HG02623 (cell line): ENCODE results near the gene RUFY3.
"Not testable (repeated sequence)": the region's sequence is repeated elsewhere in the genome, so short reads cannot be mapped to it uniquely, and the experiment has no call there.

Experiments used
- ATAC-seq: cut with Tn5 transposase; IDR thresholded peaks from one replicate; pipeline ENCODE4 v1.9.1; 2021; ENCODE audit warnings: moderate library complexity; ENCODE audit not compliant: unreplicated experiment

Gene RUFY3

DNA sequence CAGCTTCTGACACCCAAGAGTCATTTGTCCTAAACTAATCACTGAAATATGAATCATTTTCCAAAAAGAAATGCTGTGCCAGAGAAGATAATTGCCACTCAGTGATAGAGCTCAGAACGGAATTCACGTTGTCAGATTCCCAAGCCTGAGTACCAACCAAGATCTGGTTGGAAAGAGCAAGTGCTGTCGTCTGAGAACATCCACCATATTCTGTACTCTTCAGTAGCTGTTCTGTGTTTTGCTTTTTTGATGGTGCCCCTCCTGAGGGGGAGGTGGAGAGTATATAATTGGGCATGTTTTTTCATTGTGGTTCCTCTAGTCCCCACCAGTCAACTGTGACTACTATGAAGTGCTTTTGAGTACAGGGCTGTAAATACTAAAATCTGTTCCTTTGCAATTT is 13.2 kb downstream of the RUFY3 start:
- ATAC-seq, result peak; percentile 0

DNA sequence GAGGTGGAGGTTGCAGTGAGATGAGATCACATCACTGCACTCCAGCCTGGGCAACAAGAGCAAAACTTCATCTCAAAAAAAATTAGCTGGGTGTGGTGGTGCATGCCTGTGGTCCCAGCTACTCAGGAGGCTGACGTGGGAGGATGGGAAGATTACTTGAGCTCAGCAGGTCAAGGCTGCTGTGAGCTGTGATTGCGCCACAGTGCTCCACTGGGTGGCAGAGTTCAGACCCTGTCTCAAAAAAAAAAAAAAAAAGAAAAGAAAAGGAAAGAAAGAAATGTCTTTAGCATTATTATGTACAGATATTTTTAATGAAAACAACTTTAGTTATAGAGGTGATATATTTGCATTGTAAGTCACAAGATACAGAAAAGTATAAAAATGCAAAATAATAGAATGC is 14.2 kb downstream of the RUFY3 start:
- not testable (repeated sequence) for ATAC-seq

DNA sequence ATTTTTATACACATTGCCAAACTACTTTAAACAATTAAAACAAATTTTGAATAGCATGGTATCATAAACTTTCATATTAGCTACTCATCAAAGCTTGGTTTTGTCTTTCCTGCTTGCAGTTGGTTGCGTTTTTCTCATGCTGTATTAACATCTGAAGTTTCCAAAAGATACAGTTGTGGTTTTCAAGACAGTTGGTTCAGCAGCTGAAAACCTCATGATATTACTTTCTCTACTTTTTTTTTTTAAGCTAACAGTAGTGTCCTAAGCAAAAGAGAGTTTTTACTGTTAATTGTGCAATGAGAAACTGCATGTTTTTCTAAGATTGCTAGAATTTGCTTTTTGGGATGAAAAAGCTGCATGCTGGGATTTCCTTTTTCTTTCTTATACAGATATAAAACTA is 15.2 kb downstream of the RUFY3 start:
- no peak for ATAC-seq

DNA sequence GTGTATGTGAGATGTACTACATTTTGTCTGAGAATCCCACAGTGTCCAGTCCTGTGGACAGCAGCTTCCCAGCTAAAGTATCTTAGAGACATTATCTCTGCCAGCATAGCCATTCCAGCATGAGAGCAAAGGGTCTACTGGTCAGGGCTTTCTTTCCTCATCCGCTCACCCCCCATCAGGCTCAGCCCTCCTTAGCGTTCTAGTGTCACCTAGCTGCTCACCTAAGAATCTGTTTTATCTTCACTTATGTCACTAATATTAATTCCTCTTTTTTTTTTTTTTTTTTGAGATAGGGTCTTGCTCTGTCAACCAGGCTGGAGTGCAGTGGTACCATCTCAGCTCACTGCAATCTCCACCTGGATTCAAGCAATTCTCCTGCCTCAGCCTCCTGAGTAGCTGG is 15.6 kb downstream of the RUFY3 start:
- ATAC-seq, result no peak

DNA sequence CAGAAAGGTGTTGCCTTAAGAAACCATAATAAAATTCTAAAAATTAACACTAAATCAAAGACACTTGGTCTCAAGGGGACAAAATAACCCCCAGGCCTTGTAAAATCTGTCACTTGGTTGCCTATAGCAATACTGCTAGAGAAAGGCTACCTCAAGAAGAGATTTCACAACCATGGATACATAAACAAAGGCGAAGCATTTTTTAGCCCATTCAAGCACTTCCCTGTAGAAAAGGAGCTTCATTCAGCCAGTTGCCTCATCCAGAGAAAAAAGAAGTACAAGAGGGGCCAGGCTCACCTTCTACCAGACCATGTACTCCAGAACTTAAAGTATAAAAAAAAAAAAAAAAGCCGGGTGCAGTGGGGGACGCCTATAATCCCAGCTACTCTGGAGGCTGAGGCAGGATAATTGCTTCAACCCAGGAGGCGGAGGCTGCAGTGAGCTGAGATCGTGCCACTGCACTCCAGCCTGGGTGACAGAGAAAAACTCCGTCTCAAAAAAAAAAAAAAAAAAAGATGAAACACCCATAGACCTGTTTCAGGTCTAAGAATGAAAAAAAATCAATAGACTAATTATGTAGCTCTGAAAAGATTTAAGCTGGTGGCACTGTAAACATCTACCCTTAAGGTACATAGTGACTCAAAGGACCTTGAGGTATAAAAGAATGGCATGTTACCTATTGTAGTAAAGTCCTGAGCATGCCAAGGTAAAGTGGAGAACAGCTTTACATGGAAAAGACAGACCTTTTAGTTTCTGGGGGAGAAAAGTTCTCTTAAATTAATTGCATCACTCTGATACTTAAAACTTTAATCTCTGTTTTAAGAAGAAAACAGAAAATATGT is 18.0 kb downstream of the RUFY3 start:
- no peak for ATAC-seq

DNA sequence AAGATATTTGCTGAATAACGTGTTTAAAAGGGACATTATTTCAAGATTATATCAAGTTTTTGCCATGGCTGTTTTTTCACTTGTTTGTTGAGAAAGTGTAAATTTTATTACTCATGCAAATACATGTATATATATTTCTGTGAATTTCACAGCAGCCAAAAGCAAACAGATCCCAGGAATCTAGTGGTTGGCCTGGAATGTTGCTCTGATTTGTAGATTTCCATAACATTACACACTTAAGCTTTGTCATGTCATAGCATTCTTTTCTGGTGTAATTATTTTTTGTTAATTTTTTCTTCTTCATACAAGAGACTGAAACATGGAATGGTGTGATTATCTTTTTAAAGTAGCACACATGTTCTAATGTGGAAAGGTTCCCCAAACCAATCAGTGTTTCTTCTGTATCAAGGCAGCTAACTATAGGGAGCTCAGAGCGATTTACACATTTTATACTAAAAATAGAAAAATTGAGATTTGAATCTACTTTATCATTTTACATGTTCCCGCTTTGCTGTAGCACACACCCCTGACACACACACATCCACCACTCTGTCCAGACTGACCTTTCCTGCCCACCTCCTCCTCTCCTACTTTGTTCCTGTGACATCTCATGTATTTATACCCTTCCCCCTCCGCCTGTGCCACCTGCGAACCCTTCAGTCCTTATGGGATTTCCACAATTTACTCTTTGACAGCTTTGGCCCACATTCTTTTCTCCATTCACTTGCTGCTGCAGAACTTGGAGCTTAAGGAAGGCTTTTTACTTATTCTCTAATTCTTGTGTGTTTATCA is 20.3 kb downstream of the RUFY3 start:
- ATAC-seq, result no peak

DNA sequence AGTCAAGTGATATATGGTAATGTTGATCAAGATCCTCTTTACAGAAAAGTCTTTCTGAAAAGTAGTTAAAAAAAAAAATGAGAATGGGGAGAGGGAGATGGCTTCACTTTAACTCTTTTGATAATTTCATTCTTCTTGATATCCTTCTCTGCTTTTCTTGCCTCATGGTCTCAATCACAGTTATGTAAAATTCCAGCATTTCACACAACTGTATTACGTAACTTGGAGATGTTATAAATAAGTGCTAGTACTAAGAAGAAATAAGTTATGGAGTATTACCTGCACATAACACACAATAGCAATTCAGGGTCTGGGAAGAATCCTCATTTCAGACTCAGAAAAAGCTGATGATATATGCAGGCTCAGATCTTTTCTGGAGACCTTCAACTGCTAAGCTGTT is 22.0 kb downstream of the RUFY3 start:
- ATAC-seq, result no peak

DNA sequence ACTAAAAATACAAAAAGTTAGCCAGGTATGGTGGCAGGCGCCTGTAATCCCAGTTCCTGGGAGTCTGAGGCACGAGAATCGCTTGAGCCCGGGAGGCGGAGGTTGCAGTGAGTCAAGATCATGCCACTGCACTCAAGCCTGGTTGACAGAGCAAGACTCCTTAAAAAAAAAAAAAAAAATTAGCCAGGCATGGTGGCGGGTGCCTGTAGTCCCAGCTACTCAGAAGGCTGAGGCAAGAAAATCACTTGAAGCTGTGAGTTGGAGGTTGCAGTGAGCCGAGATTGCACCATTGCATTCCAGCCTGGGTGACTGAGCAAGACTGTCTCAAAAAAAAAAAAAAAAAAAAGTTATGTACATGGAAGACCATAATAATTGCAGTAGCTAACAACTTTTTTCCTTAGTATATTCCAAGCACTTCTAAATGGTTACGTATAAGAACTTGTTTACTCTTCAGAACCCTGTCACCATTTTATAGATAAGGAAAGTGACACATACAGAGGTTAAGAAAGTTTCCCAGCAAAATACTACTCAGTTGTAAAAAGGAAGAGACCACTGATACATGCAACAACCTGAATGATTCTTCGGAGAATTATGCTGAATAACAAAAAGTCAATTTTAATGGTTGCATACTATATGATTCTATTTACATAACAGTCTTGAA is 24.5 kb downstream of the RUFY3 start:
- no peak for ATAC-seq

DNA sequence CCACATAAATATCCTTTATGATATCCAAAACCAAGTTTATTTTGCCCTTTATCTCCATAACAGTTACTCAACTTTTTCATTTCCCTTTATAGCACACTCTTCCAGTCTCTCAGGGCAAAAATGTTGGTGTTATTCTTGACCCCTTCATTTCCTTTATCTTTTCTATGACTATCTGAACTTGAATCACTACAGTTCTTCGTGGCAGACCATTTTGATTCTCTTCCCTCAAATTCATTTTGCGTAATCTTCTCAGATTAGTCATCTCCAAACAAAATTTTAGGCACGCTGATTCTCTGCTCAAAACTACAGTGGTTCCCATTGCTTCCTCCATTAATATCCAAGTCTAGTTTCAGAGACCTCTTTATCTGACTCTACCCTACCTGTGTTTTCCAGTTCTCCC is 26.1 kb downstream of the RUFY3 start:
- no peak for ATAC-seq

DNA sequence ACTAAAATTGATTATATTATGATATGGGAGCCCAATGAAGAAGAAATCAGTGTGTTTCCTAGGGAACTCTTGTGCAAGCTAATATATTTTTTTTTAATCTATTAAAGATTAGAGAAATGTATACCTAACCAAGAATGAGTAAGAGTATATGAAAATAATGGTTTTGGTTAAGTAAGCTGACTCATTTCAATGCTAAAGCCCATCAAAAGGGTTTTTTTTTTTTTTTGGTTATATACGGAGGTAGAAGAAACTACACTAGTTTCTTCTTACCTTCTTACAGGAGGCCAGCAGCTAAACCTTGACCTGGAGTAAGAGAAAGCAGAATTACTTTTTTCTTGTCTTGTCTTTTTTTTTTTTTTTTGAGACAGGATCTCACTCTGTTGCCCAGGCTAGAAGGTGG is 27.5 kb downstream of the RUFY3 start:
- peak; percentile 61 for ATAC-seq

DNA sequence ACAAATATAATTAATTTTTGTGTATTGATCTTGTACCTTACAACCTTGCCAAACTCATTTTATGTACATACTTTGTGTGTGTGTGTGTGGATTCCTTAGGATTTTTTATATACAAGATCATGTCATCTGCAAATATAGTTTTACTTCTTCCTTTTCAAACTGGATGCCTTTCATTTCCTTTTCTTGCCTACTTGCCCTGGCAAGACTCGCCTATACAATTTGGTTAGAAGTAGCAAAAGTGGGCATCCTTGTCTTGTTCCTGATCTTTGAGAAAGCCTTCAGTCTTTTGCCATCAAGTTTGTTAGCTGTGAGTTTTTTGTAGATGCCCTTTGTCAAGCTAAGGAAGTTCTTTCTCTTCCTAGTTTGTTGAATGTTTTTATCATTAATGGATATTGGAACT is 30.5 kb downstream of the RUFY3 start:
- ATAC-seq, result no peak

DNA sequence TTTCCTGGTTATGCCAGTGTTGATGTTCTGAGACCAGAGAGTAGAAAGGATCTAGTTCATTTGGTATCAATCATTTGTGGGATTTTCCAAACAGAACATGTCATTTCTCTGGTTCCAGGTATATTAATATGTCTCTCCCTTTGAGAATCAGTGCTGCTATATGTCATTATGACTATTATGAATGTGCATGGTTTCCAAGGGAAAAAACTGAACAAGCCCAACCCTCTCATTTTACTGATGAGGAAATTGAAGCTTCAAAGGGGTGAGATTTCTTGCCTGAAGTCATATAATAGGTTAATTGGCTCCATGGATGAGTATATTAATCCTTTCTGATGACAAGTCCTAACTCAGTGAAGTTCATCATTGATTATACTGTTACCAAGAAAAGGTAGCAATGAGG is 31.9 kb downstream of the RUFY3 start:
- no peak for ATAC-seq

DNA sequence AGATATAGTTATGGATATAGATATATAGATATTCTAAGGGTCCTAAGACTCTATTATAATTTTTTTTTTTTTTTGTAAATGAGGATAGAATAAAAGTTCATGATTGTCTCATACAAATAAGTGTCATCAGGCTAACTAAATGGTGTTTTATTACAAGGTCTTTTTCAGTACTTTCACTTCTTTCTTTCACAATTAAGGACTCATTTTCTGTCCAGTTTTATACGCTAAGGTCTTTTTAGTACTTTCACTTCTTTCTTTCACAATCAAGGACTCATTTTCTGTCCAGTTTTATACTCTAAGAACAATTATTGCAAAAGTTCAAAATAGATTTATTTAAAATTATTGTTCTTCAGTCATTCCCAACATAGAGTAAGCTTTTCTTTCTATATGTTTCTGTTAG is 32.7 kb downstream of the RUFY3 start:
- peak; percentile 63 for ATAC-seq

DNA sequence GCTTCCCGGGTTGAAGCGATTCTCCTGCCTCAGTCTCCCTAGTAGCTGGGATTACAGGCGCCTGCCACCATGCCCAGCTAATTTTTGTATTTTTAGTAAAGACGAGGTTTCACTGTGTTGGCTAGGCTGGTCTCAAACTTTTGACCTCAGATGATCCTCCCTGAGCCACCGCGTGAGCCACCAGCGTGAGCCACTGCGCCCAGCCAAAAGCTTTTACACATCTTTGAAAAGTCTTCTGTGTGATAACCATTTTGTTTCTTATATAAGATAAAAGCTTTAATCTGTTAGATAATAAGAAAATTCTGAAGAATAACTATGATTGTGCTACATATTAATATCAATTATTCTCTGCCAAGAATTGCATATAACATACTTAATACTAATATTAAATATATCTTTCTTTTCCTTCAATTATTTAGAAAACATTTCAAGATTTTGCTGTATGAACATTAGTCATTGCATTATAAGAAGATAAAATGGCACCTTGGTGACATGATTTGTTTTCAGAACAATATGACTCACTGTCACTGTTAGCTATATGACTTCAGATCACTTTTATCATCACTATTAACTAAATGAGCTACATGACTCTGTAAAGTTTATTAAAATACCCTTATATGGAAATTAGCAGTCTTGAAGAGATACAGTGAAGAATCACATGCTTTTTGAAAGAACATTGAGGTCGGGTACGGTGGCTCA is 33.4 kb downstream of the RUFY3 start:
- peak; percentile 10 for ATAC-seq

DNA sequence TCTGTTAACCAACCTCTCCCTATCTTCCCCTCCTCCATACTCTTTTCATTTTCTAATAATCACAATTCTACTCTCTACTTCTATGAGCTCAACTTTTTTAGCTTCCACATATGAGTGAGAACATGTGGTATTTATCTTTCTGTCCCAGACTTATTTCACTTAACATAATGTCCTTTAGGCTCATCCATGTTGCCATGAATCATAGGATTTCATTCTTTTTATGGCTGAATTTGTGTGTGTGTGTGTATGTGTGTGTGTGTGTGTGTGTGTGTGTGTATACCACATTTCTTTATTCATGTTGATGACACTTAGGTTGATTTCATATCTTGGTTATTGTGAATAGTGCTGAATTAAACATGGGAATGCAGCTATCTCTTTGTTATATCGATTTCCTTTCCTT is 37.4 kb downstream of the RUFY3 start:
- no peak for ATAC-seq

DNA sequence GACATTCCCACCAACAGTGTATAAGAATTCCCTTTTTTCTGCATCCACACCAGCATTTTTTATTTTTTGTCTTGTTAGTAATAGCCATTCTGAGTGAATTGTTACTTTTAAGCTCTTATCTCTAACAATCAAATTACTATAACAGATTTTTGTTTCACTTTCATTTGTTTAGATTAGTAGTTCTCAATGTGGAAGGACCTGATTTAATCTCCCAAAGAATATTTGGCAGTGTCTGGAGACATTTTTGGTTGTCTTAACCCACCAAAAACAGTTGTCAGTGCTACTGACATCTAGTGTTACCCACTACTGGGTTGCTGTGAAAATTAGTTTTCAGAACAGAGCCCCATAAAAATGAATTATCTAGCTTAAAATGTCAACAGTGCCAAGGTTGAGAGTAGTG is 37.9 kb downstream of the RUFY3 start:
- ATAC-seq, result no peak

DNA sequence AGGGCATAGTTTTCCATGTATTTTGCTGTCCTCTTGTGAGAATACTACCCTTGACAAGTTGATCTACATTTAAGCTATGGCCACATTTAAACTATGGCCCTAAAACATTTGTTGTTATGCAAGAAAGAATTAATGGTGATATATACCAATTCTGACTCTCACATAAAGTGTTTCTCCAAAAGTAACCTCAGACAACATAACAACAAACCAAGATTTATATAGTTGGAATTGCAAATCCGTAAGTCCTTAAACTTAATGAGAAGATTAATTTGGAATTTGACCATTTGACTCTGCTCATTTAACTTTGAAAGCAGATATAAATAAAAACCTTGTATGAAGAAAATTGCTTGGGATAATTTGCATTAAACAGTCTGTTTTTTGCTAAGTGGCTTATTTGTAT is 38.9 kb downstream of the RUFY3 start:
- no peak for ATAC-seq

DNA sequence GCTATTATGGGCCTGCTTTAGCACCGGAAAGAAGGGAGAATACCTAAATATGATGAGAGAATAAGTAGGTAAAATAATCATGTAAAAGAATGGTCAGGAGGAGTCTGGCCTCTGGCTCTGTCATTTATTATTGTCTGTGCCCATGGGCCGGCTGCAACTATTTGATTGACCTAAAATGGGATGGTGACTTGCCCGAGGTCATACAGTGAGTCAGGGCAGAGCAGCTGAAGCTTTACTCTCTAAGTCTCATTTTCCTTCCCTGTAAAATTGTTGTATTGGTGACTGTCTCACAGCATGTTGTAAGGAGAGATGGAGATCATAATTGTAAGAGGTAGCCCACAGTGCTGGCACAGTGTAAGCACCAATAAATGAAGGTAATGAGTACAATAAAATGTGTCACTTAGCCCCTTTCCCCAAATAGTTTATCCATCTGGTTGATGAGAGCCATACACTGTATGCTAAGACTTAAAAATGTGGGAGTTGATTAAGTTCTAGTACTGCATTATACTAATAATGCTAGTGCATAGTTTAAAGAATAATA is 39.6 kb downstream of the RUFY3 start:
- no peak for ATAC-seq

DNA sequence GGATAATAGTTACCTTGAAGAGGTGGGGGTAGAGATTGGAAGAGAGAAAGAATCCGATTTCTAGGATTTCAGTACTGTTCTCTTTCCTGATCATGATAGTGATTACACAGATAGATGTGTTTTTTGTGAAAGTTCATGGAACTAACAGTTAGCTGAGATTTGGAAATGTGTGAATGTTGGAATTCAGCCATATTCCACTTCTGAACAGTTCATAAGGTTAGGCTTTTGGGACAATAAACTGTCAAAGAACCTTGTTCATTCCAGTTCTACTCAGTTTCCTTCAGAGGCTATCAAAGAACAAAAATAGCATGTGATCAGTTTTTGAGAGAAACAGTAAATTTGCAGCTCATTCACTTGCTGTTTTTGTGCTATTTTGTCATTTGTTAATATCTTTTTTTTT is 43.6 kb downstream of the RUFY3 start:
- ATAC-seq, result no peak

DNA sequence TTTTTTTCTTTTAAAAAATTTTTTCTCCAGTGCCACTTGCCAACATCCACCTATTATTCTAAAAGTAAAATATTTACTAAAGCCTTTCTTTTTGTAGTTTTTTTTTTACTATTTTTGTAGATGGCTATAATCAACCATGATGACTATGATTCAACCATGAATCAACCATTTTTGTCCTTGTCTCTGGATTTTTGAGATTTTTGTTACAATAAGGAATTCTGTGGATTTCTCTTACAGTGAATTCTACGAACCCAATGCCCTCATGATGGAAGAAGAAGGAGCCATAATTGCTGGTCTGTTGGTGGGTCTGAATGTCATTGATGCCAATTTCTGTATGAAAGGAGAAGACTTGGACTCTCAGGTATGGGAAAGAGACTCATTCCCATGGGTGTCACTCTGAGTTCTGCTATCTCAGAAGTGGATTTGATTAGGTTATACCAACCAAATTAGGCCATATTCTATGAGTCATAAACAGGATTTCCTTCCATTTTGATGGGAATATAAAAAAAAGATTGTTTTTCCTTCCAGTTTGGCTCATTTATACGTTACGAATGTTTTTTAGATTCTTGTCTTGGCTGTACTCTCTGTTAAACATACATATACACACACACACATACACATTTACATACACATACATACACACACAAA is 46.7 kb downstream of the RUFY3 start:
- ATAC-seq, result no peak
